NCI-H187 treated with DMSO at 0.1 percent for 48 hours (cell line): ENCODE data around the gene C6orf47.

Source experiments
- DNase-seq: peaks from one replicate; lab custom pipeline; 2025; lab: John Stamatoyannopoulos, UW

C6orf47 gene

DNA sequence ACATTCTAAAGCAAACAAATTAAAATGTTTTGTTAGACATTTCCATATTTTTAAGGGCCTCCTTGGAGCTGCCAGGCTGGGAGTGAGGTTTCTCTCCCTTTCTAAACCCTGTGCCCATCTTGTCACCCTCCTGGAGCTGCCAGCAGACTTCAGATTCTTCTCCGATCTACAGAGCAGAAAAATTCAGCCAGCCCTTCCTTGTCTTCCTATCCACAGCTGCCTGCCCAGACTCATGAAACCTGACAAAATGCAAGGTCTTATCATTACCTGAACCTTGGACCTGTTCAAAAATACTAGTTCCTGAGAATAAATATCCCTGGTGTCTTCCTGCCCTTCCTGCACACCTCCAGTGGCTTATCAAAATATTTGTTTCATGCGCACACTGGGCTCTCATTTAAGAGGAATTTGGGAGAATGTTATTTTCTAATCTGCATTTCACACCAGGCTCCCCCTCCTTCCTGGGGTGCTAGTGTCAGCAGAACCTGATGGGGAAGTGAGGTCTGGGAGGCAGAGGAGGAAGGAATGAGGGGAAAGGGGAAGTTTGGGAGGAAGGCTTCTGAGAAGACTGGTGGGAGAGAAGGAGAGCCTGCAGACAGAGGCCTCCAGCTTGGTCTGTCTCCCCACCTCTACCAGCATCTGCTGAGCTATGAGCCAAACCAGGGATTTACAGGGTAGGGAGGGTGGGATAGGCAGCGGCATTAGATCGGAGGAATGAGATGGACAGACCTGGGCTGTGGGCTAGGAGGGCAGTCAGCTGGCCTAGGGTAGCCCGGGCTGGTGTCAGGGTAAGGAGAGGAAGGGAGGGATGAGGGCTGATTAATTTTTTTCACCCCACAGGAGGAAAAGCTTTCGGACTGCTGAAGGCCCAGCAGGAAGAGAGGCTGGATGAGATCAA is 45.6 kb downstream of the C6orf47 start, which contains the start of gene AIF1:
Gene AIF1 (plus strand): TSS at position 551 of the 895 bp plus-strand sequence. CDS start 96 bp downstream, at position 647.
- no peak for DNase-seq

DNA sequence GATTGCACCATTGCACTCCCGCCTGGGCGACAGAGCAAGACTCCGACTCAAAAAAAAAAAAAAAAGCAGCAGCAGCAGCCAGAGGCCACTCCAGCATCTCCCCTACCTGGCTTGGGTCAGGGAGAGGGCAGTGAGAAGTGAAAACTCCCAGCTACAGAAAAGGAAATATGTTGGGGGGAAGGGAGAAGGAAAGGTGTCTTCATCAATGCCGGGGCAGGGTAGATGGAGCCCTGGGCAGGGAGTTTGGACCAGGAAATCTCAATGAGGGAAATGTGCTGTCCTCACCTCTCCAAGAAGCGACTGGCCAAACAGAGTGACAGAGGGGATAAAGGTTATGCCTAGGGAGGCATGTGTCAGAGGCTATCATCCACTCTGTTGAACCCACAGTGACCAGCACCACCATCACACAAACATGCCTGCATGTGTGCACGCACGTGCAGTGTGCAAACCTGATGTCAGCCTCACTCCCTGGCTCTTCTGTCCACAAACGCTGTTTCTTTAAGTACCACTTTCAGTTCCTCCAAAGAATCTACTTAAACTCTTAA is 46.4 kb downstream of the C6orf47 start:
- DNase-seq: no peak

- DNase-seq: no peak
Observed at GRCh38 chr6:31610968-31611367, 49.6 kb downstream of the C6orf47 start.

GRCh38 chr6:31609519-31610406 is 50.8 kb downstream of the C6orf47 start:
- DNase-seq: no peak
